Measurements from ENCODE around the gene FAM184B.

- TF ChIP-seq CTCF (IDR thresholded peaks at IDR 0.05; ENCODE audit: poor library complexity, severe bottlenecking) (no peak), EZH2 (IDR thresholded peaks at IDR 0.05; ENCODE audit: borderline replicate concordance, insufficient read depth, low read length, poor library complexity, severe bottlenecking) (no peak), POLR2AphosphoS5 (IDR thresholded peaks at IDR 0.05) (no peak), REST (IDR thresholded peaks at IDR 0.05; ENCODE audit: borderline replicate concordance) (no peak)
These were observed 156.6 kb downstream of the FAM184B start for GRCh38 chr4:17624821-17625220.

Measured in neural cell (in vitro differentiated cells).